HepG2 (cell line): Measurements from ENCODE around the gene DNAJA1. TPM values are rescaled to one million over a fixed set of nuclear protein-coding genes. Genes with fewer than 3 reads are reported as not detected.

ENCODE experiments used
- ATF4 ChIP-seq, 2 experiments: fragments of 450-650 bp in 1 of 2; sonication (generic) in 1 of 2; formaldehyde crosslinking; IDR thresholded peaks; 2 replicates each; pipeline versions ENCODE4 v1.5.0 to v1.8.0; 2020 to 2022; ENCODE audit warnings: mild to moderate bottlenecking in 1 of 2, missing genetic modification reagents in 1 of 2
- DBP ChIP-seq: sonication (generic); formaldehyde crosslinking; IDR thresholded peaks from 2 replicates; pipeline ENCODE4 v1.4.0; 2020; ENCODE audit warnings: missing genetic modification reagents; ENCODE audit errors: not compliant biosample characterization
- ELF1 ChIP-seq: sonication (generic); formaldehyde crosslinking; IDR thresholded peaks from 2 replicates; pipeline ENCODE4 v1.4.0; 2020; ENCODE audit warnings: missing genetic modification reagents
- LRRFIP1 ChIP-seq: sonication (generic); formaldehyde crosslinking; conservative IDR thresholded peaks from 2 replicates; pipeline ENCODE4 v1.4.0; 2020; ENCODE audit warnings: missing genetic modification reagents
- NR2C2 ChIP-seq: sonication (generic); formaldehyde crosslinking; IDR thresholded peaks from 2 replicates; pipeline ENCODE4 v1.4.0; 2020; ENCODE audit warnings: missing genetic modification reagents, mild to moderate bottlenecking, moderate library complexity, borderline replicate concordance
- NR2F2 ChIP-seq: IDR thresholded peaks from 2 replicates; pipeline ENCODE4 v1.6.1; 2012; ENCODE audit warnings: low read depth, inconsistent platforms, borderline replicate concordance
- NR2F6 ChIP-seq, 2 experiments: IDR thresholded peaks; 2 replicates each; pipeline ENCODE4 v1.6.1; 2016; ENCODE audit warnings: antibody characterized with exemption in 1 of 2, mild to moderate bottlenecking in 1 of 2
- POLR2AphosphoS2 ChIP-seq: IDR thresholded peaks from 2 replicates; pipeline ENCODE4 v1.6.1; 2011; ENCODE audit warnings: low read depth, low read length, improper control_type of control experiment
- RARA ChIP-seq: IDR thresholded peaks from 2 replicates; pipeline ENCODE4 v1.6.1; 2016; ENCODE audit warnings: missing genetic modification reagents, missing compliant biosample characterization
- RXRB ChIP-seq: IDR thresholded peaks from 2 replicates; pipeline ENCODE4 v1.6.1; 2016; ENCODE audit warnings: borderline replicate concordance, missing genetic modification reagents, missing compliant biosample characterization
- SAP130 ChIP-seq: IDR thresholded peaks from 2 replicates; pipeline ENCODE4 v1.6.1; 2016; ENCODE audit warnings: low read depth
- SNAPC4 ChIP-seq: sonication (generic); formaldehyde crosslinking; IDR thresholded peaks from 2 replicates; pipeline ENCODE4 v1.4.0; 2020; ENCODE audit warnings: mild to moderate bottlenecking, missing genetic modification reagents
- ZBTB46 ChIP-seq: sonication (generic); formaldehyde crosslinking; IDR thresholded peaks from 2 replicates; pipeline ENCODE4 v1.4.0; 2020; ENCODE audit warnings: mild to moderate bottlenecking, missing genetic modification reagents, borderline replicate concordance
- ZNF44 ChIP-seq: sonication (generic); formaldehyde crosslinking; IDR thresholded peaks from 2 replicates; pipeline ENCODE4 v1.5.1; 2020; ENCODE audit warnings: mild to moderate bottlenecking, missing genetic modification reagents
- ZNF501 ChIP-seq: sonication (generic); formaldehyde crosslinking; IDR thresholded peaks from 2 replicates; pipeline ENCODE4 v1.5.1; 2020; ENCODE audit warnings: mild to moderate bottlenecking, moderate library complexity, missing genetic modification reagents
- ZNF619 ChIP-seq: sonication (generic); formaldehyde crosslinking; IDR thresholded peaks from 2 replicates; pipeline ENCODE4 v1.4.0; 2020; ENCODE audit warnings: mild to moderate bottlenecking, missing genetic modification reagents
- ZNF879 ChIP-seq: sonication (generic); formaldehyde crosslinking; IDR thresholded peaks from 2 replicates; pipeline ENCODE4 v1.8.1; 2023; ENCODE audit warnings: missing genetic modification reagents
- ZSCAN31 ChIP-seq: sonication (generic); formaldehyde crosslinking; IDR thresholded peaks from 2 replicates; pipeline ENCODE4 v1.5.0; 2020; ENCODE audit warnings: low read depth, mild to moderate bottlenecking, missing genetic modification reagents
- polyA plus RNA-seq, 8 experiments: library from polyadenylated mRNA; depleted of rRNA in 3 of 8; stranded (reverse) in 7 of 8; unstranded in 1 of 8; fragments of >200 nt; fragmentation: Illumina TruSeq in 4 of 8; extraction: Trizol in 4 of 8; gene quantifications; 2 replicates each; pipeline versions ENCODE4 v1.2.1 to v1.2.3, GENCODE V29; 2011 to 2016; ENCODE audit warnings: low read depth in 4 of 8, missing spikeins in 1 of 8, mixed read lengths in 1 of 8; ENCODE audit not compliant: insufficient read depth in 1 of 8
- total RNA-seq, 5 experiments: library from RNA; depleted of rRNA; stranded (reverse); fragments of >200 nt; fragmentation: Illumina TruSeq; extraction: Trizol; gene quantifications; 2 replicates each; pipeline ENCODE4 v1.2.3, GENCODE V29; 2016; ENCODE audit warnings: low read depth in 1 of 5

Gene DNAJA1
- total and polyA plus RNA-seq, 2 of the 13 experiments (the other 11 are each of a cell fraction or from before 2014, with no cell fraction given) = 95.9 to 306 TPM

- peak; percentile 19; the same call in 1 of the 2 replicates for TF ChIP-seq RARA (CRISPR knock-in tag)
- no peak for TF ChIP-seq ELF1 (CRISPR knock-in tag)
- no peak for TF ChIP-seq ZSCAN31
- TF ChIP-seq SAP130 (CRISPR knock-in tag) = peak; percentile 70
- TF ChIP-seq ZNF619 (CRISPR knock-in tag) = no peak
- no peak for TF ChIP-seq ZNF879 (CRISPR knock-in tag)
- peak; percentile 51 for TF ChIP-seq NR2F6 (IDR thresholded peaks at IDR 0.05)
- TF ChIP-seq NR2F6 (CRISPR knock-in tag; IDR thresholded peaks at IDR 0.05) = peak; percentile 39; the same call in 1 of the 2 replicates
- TF ChIP-seq SNAPC4 (CRISPR knock-in tag) = no peak
- TF ChIP-seq NR2C2 (CRISPR knock-in tag) = peak; percentile 51; the same call in 1 of the 2 replicates
- TF ChIP-seq POLR2AphosphoS2 = no peak
- no peak for TF ChIP-seq ZBTB46 (CRISPR knock-in tag)
- no peak for TF ChIP-seq DBP (CRISPR knock-in tag)
- TF ChIP-seq RXRB = peak; percentile 43; the same call in 1 of the 2 replicates
- TF ChIP-seq ZNF501 (CRISPR knock-in tag) = no peak
- TF ChIP-seq ATF4 (CRISPR knock-in tag; IDR thresholded peaks at IDR 0.05) = peak in 1 of 2 experiments; percentile 76; a peak in 2 of 4 replicates
- TF ChIP-seq LRRFIP1 = no peak
- TF ChIP-seq NR2F2 = peak; percentile 61; the same call in 1 of the 2 replicates
- TF ChIP-seq ZNF44 (CRISPR knock-in tag) = no peak
Measured at GRCh38 chr9:33029231-33029786, 4.2 kb downstream of the DNAJA1 start (continued).
